BLaER1 (cell line): ENCODE results near the gene ATN1.

Experiments
- H3K27ac ChIP-seq: shearing (Covaris generic); formaldehyde crosslinking; 2 replicates; pipeline ENCODE4 v1.8.1; 2022
- H3K27me3 ChIP-seq: shearing (Covaris generic); formaldehyde crosslinking; 2 replicates; pipeline ENCODE4 v1.8.1; 2022
- H3K36me3 ChIP-seq: shearing (Covaris generic); formaldehyde crosslinking; 2 replicates; pipeline ENCODE4 v1.8.1; 2022
- H3K4me1 ChIP-seq: shearing (Covaris generic); formaldehyde crosslinking; 2 replicates; pipeline ENCODE4 v1.8.1; 2022
- H3K4me2 ChIP-seq: shearing (Covaris generic); formaldehyde crosslinking; 2 replicates; pipeline ENCODE4 v1.8.1; 2022
- H3K4me3 ChIP-seq: shearing (Covaris generic); formaldehyde crosslinking; 2 replicates; pipeline ENCODE4 v1.8.1; 2022
- H3K9ac ChIP-seq: shearing (Covaris generic); formaldehyde crosslinking; 2 replicates; pipeline ENCODE4 v1.8.1; 2022
- H3K9me3 ChIP-seq: shearing (Covaris generic); formaldehyde crosslinking; 2 replicates; pipeline ENCODE4 v1.8.1; 2022
- H4K20me1 ChIP-seq: shearing (Covaris generic); formaldehyde crosslinking; 2 replicates; pipeline ENCODE4 v1.8.1; 2022
- Cebpa-rat ChIP-seq: shearing (Covaris generic); IDR thresholded peaks from 2 replicates; pipeline ENCODE4 v1.8.1; 2022

Gene ATN1

DNA sequence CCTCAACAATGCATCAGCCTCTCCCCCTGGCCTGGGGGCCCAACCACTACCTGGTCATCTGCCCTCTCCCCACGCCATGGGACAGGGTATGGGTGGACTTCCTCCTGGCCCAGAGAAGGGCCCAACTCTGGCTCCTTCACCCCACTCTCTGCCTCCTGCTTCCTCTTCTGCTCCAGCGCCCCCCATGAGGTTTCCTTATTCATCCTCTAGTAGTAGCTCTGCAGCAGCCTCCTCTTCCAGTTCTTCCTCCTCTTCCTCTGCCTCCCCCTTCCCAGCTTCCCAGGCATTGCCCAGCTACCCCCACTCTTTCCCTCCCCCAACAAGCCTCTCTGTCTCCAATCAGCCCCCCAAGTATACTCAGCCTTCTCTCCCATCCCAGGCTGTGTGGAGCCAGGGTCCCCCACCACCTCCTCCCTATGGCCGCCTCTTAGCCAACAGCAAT is 8.5 kb downstream of the ATN1 start:
- no peaks in the 10 kb centered on the region for H3K27me3 ChIP-seq
- peaks cover 43% of the 10 kb centered on the region for H4K20me1 ChIP-seq
- peaks cover 67% of the 10 kb centered on the region for H3K36me3 ChIP-seq
- H3K9me3 ChIP-seq: no peaks in the 10 kb centered on the region
- H3K4me1 ChIP-seq: peaks cover 68% of the 10 kb centered on the region
- H3K4me2 ChIP-seq: peak overlapping the region; percentile 99
- peak overlapping the region; percentile 93 for H3K4me3 ChIP-seq
- no peak for TF ChIP-seq Cebpa-rat
- peak overlapping the region; percentile 99 for H3K9ac ChIP-seq
- peak overlapping the region; percentile 99 for H3K27ac ChIP-seq

- Histone ChIP-seq H3K9me3 (no peaks in the 10 kb centered on the region), H3K9ac (peak overlapping the region; percentile 99), H4K20me1 (peaks cover 37% of the 10 kb centered on the region), H3K36me3 (peaks cover 73% of the 10 kb centered on the region), H3K27ac (peak overlapping the region; percentile 99), H3K4me2 (peak overlapping the region; percentile 99), H3K4me1 (peaks cover 67% of the 10 kb centered on the region), H3K27me3 (no peaks in the 10 kb centered on the region), H3K4me3 (peak overlapping the region; percentile 93)
- no peak for TF ChIP-seq Cebpa-rat
Observed at GRCh38 chr12:6936636-6937480, 9.1 kb downstream of the ATN1 start.

DNA sequence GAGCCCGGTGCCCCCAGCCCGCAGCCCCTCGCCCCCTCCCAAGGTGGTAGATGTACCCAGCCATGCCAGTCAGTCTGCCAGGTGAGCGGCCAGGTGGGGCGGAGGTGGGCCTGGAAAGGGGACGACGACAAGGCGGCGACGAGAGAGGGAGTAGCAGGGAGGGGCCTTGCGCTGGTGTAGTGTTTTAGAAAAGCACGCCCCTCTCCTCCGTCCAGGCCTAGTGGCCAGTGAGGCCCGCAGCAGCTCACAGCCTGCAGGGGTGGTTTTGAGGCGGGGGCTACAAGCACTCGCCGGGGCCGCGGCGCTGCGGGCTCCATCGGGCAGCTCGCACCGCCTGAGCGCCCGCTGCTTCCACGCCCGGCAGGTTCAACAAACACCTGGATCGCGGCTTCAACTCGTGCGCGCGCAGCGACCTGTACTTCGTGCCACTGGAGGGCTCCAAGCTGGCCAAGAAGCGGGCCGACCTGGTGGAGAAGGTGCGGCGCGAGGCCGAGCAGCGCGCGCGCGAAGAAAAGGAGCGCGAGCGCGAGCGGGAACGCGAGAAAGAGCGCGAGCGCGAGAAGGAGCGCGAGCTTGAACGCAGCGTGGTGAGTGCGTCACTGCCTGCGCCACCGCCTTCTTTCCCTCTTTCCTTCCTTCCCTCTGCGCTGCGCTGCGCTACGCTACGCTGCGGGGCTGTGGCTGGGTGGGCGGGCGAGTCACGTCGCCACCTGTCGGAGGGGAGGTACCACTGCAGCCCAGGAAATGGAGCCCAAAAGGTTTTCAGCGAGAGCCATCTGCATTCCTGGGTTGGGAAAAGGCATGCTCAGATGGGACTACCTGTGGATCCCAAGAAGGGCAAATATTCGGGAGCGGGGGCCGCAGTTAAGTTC is 10.0 kb downstream of the ATN1 start:
- Histone ChIP-seq H4K20me1 (peaks cover 29% of the 10 kb centered on the region; the same call in 1 of the 2 replicates), H3K4me2 (peak overlapping the region; percentile 99), H3K9me3 (no peaks in the 10 kb centered on the region), H3K4me1 (peaks cover 67% of the 10 kb centered on the region), H3K9ac (peak overlapping the region; percentile 99), H3K36me3 (peaks cover 74% of the 10 kb centered on the region), H3K27me3 (no peaks in the 10 kb centered on the region), H3K27ac (peak overlapping the region; percentile 99), H3K4me3 (peak overlapping the region; percentile 93)
- TF ChIP-seq Cebpa-rat: no peak

- Histone ChIP-seq H3K4me1 (peaks cover 68% of the 10 kb centered on the region), H3K27ac (peak overlapping the region; percentile 99), H3K4me3 (peak overlapping the region; percentile 93), H3K27me3 (no peaks in the 10 kb centered on the region), H3K4me2 (peak overlapping the region; percentile 99), H3K36me3 (peaks cover 66% of the 10 kb centered on the region), H3K9ac (peak overlapping the region; percentile 99), H3K9me3 (no peaks in the 10 kb centered on the region), H4K20me1 (peaks cover 20% of the 10 kb centered on the region; the same call in 1 of the 2 replicates)
- no peak for TF ChIP-seq Cebpa-rat
Observed at GRCh38 chr12:6938353-6939190, 10.8 kb downstream of the ATN1 start.

DNA sequence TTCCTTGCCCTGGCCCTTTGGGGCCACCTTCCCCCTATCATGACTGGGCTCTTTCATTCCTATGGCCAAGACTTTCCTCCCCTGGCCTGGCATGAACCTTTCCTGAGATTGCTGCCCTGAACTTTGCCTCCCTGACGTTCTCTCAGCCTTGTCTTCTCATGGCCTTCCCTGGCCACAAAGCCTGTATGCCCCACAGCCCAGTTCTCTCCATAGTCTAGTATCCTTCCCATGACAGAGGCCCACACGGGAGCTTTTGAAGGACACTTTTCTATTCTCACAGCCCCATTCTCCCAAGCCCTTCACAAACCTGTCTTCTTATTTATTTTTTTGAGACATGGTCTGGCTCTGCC is 11.4 kb downstream of the ATN1 start:
- TF ChIP-seq Cebpa-rat: no peak
- peak overlapping the region; percentile 99 for H3K27ac ChIP-seq

DNA sequence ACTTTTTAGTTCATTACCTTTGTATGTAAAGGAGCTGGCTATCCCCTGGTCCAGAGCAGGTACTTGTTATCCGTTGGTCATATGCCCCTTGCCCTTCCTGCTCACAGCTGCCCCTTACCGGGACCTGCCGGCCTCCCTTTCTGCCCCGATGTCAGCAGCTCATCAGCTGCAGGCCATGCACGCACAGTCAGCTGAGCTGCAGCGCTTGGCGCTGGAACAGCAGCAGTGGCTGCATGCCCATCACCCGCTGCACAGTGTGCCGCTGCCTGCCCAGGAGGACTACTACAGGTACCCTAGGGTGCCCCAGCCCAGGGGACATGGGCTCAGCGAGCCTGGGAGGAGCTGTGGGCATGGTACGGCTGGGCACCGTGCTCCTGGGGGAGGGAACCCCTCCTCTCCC is 13.5 kb downstream of the ATN1 start:
- Histone ChIP-seq H3K4me2 (no peak overlapping the region), H3K27ac (no peak overlapping the region; the same call in 1 of the 2 replicates), H3K9ac (0 out of 2 replicates have a peak overlapping the region, but pooled peaks have one; percentile 30), H3K9me3 (no peaks in the 10 kb centered on the region), H3K4me1 (peaks cover 56% of the 10 kb centered on the region), H4K20me1 (no peaks in the 10 kb centered on the region), H3K27me3 (no peaks in the 10 kb centered on the region), H3K36me3 (peaks cover 46% of the 10 kb centered on the region), H3K4me3 (no peak overlapping the region)
- no peak for TF ChIP-seq Cebpa-rat

More for the DNA sequence above, 11.4 kb downstream of the ATN1 start:
- peak overlapping the region; percentile 99; the same call in 1 of the 2 replicates for H3K9ac ChIP-seq
- no peak overlapping the region for H3K4me3 ChIP-seq
- H3K4me1 ChIP-seq: peaks cover 62% of the 10 kb centered on the region
- H4K20me1 ChIP-seq: peaks cover 14% of the 10 kb centered on the region; the same call in 1 of the 2 replicates
- H3K9me3 ChIP-seq: no peaks in the 10 kb centered on the region
- H3K4me2 ChIP-seq: no peak overlapping the region
- H3K36me3 ChIP-seq: peaks cover 60% of the 10 kb centered on the region
- H3K27me3 ChIP-seq: no peaks in the 10 kb centered on the region

DNA sequence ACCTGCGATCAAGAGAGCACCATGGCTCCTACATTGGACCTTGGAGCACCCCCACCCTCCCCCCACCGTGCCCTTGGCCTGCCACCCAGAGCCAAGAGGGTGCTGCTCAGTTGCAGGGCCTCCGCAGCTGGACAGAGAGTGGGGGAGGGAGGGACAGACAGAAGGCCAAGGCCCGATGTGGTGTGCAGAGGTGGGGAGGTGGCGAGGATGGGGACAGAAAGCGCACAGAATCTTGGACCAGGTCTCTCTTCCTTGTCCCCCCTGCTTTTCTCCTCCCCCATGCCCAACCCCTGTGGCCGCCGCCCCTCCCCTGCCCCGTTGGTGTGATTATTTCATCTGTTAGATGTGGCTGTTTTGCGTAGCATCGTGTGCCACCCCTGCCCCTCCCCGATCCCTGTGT is 14.0 kb downstream of the ATN1 start:
- Histone ChIP-seq H3K9me3 (no peaks in the 10 kb centered on the region), H3K27ac (no peak overlapping the region; the same call in 1 of the 2 replicates), H3K9ac (peak overlapping the region; percentile 30; the same call in 1 of the 2 replicates), H3K27me3 (no peaks in the 10 kb centered on the region), H4K20me1 (no peaks in the 10 kb centered on the region), H3K4me1 (peaks cover 56% of the 10 kb centered on the region), H3K4me2 (no peak overlapping the region), H3K4me3 (no peak overlapping the region), H3K36me3 (peaks cover 45% of the 10 kb centered on the region)
- TF ChIP-seq Cebpa-rat: no peak

DNA sequence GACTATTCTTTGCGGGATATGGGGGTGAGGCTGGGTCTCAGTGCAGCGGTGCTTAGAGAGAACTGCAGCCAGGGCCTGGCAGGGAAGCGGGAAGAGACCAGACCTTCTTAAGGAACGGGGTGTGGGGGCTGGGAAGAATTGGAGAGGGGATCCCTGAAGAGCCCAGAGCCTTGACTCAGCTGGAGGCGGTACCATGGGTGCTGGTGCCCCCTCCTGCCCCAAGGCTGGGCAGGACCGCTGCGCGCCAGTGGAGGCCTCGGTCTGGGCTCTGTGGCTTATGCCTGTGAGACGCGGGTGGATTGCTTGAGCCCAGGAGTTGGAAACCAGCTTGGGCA is 14.5 kb downstream of the ATN1 start:
- Histone ChIP-seq H3K9me3 (no peaks in the 10 kb centered on the region), H3K4me2 (peak overlapping the region; percentile 99), H3K9ac (peak overlapping the region; percentile 95; the same call in 1 of the 2 replicates), H3K4me1 (peaks cover 58% of the 10 kb centered on the region), H3K27ac (peak overlapping the region; percentile 95), H4K20me1 (no peaks in the 10 kb centered on the region), H3K4me3 (no peak overlapping the region), H3K36me3 (peaks cover 45% of the 10 kb centered on the region), H3K27me3 (no peaks in the 10 kb centered on the region)
- no peak for TF ChIP-seq Cebpa-rat

- Histone ChIP-seq H4K20me1 (no peaks in the 10 kb centered on the region), H3K4me1 (peaks cover 65% of the 10 kb centered on the region), H3K27me3 (no peaks in the 10 kb centered on the region), H3K27ac (peak overlapping the region; percentile 95), H3K9ac (peak overlapping the region; percentile 95), H3K4me3 (peak overlapping the region; percentile 82), H3K9me3 (no peaks in the 10 kb centered on the region), H3K36me3 (peaks cover 45% of the 10 kb centered on the region), H3K4me2 (peak overlapping the region; percentile 99)
- TF ChIP-seq Cebpa-rat: no peak
Observed at GRCh38 chr12:6943389-6943721, 15.6 kb downstream of the ATN1 start.
